ENCODE results near the gene HDLBP. TPM values are rescaled to one million over a fixed set of nuclear protein-coding genes. Genes with fewer than 3 reads are reported as not detected.

The HDLBP gene
- total RNA-seq, 4 donors from 2014 or later: 383 to 486 (median 444) TPM

- ATAC-seq (peak; percentile 45 to 57), DNase-seq (peak; percentile 19 to 47)
- intact Hi-C loops (cut with DNase I; ENCODE audit: low total_unique reads): loop anchor here (2.0 to 5.0 kb wide), 7 partner anchors 42 to 340 kb away; partner anchors contain the start of genes FARP2, HDLBP, MTERF4 and SEPTIN2
- peaks cover 42 to 43% of the 10 kb centered on the region in 2 donors for H3K4me1 ChIP-seq
- in situ Hi-C loops (cut with MboI; ENCODE audit: low sequenced_read_pairs in 4 of 4): no loop called here
- peaks cover 0 to 7% of the 10 kb centered on the region in 2 donors for H3K36me3 ChIP-seq
- peak overlapping the region; percentile 67 to 93 (median 73) for H3K4me3 ChIP-seq
- no peaks in the 10 kb centered on the region for H3K9me3 ChIP-seq
- H3K27me3 ChIP-seq: no peaks in the 10 kb centered on the region
- H3K27ac ChIP-seq: peak overlapping the region; percentile 83 to 97 (median 92)
- peak; percentile 34 to 51 for TF ChIP-seq POLR2A (IDR thresholded peaks at IDR 0.05)
- no peak for TF ChIP-seq CTCF (IDR thresholded peaks at IDR 0.05 in 4 of 5, conservative IDR thresholded peaks at IDR 0.05 in 1 of 5)
Observed at GRCh38 chr2:241272303-241273209, 42.9 kb downstream of the HDLBP start.

- H3K36me3 ChIP-seq: peaks cover 0 to 7% of the 10 kb centered on the region in 2 donors
- H3K4me1 ChIP-seq: peaks cover 42 to 43% of the 10 kb centered on the region in 2 donors
- ATAC-seq (peak; percentile 88 to 90), DNase-seq (peak; percentile 80 to 81)
- in situ Hi-C loops (cut with MboI; ENCODE audit: low sequenced_read_pairs in 4 of 4) (no loop called here), intact Hi-C loops (cut with DNase I; ENCODE audit: low total_unique reads) (loop anchor here (2.0 to 5.0 kb wide), 7 partner anchors 43 to 340 kb away; partner anchors contain the start of genes FARP2, HDLBP, MTERF4 and SEPTIN2)
- peak overlapping the region; percentile 83 to 97 (median 92) for H3K27ac ChIP-seq
- H3K27me3 ChIP-seq: no peaks in the 10 kb centered on the region
- H3K9me3 ChIP-seq: no peaks in the 10 kb centered on the region
- peak overlapping the region; percentile 67 to 93 (median 73) for H3K4me3 ChIP-seq
- TF ChIP-seq CTCF (IDR thresholded peaks at IDR 0.05 in 4 of 5, conservative IDR thresholded peaks at IDR 0.05 in 1 of 5): no peak
- peak in 1 of 2 donors; percentile 46 for TF ChIP-seq POLR2A (IDR thresholded peaks at IDR 0.05)
Observed at GRCh38 chr2:241271706-241272302, 43.7 kb downstream of the HDLBP start.

- ATAC-seq (no peak), DNase-seq (no peak)
- intact Hi-C loops (cut with DNase I; ENCODE audit: low total_unique reads) (loop anchor here (5.0 kb wide), 5 partner anchors 53 to 342 kb away; partner anchors contain the start of genes MTERF4 and STK25), in situ Hi-C loops (cut with MboI; ENCODE audit: low sequenced_read_pairs in 4 of 4) (no loop called here)
- Histone ChIP-seq H3K36me3 (peaks cover 0 to 17% of the 10 kb centered on the region in 2 donors), H3K27me3 (no peaks in the 10 kb centered on the region), H3K9me3 (no peaks in the 10 kb centered on the region), H3K4me1 (peaks cover 42 to 43% of the 10 kb centered on the region in 2 donors), H3K4me3 (peak overlapping the region in 2 of 4 donors; percentile 69 to 77), H3K27ac (peak overlapping the region in 3 of 4 donors; percentile 7 to 93 (median 90))
- TF ChIP-seq CTCF (IDR thresholded peaks at IDR 0.05 in 4 of 5, conservative IDR thresholded peaks at IDR 0.05 in 1 of 5) (no peak), POLR2A (IDR thresholded peaks at IDR 0.05) (no peak)
Observed at GRCh38 chr2:241270531-241270930, 44.9 kb downstream of the HDLBP start.

- DNase-seq (no peak), ATAC-seq (peak in 1 of 2 donors; percentile 22)
- H3K27me3 ChIP-seq: no peaks in the 10 kb centered on the region
- peaks cover 0 to 24% of the 10 kb centered on the region in 2 donors for H3K36me3 ChIP-seq
- peaks cover 42 to 43% of the 10 kb centered on the region in 2 donors for H3K4me1 ChIP-seq
- intact Hi-C loops (cut with DNase I; ENCODE audit: low total_unique reads): loop anchor here (5.0 kb wide), 5 partner anchors 53 to 342 kb away; partner anchors contain the start of genes MTERF4 and STK25
- TF ChIP-seq CTCF (IDR thresholded peaks at IDR 0.05 in 4 of 5, conservative IDR thresholded peaks at IDR 0.05 in 1 of 5): no peak
- TF ChIP-seq POLR2A (IDR thresholded peaks at IDR 0.05): no peak
- in situ Hi-C loops (cut with MboI; ENCODE audit: low sequenced_read_pairs in 4 of 4): no loop called here
- no peaks in the 10 kb centered on the region for H3K9me3 ChIP-seq
- H3K27ac ChIP-seq: peak overlapping the region in 1 of 4 donors; percentile 90
- no peak overlapping the region for H3K4me3 ChIP-seq
Observed at GRCh38 chr2:241269707-241270520, 45.6 kb downstream of the HDLBP start.

Data from gastrocnemius medialis (tissue), 4 donors.